ENCODE results near the gene CD8B.
"Not testable (repeated sequence)": the region's sequence is repeated elsewhere in the genome, so short reads cannot be mapped to it uniquely, and the experiment has no call there.

The CD8B gene

GRCh38 chr2:86860573-86860972 lies 1.1 kb downstream of the CD8B start:
- not testable (repeated sequence) for H3K4me2 ChIP-seq (ENCODE audit: low read length); H2BK15ac ChIP-seq (replicated peaks; ENCODE audit: low read depth); H3K27ac ChIP-seq (ENCODE audit: low read depth, low read length); H3K27me3 ChIP-seq (ENCODE audit: insufficient read depth, low read length, poor library complexity); H3K18ac ChIP-seq (ENCODE audit: low read length); H2BK5ac ChIP-seq (ENCODE audit: low read length); H3K4me1 ChIP-seq (ENCODE audit: control insufficient read depth, low read depth, low read length); DNase-seq; H3K56ac ChIP-seq (ENCODE audit: low read length); H3K79me2 ChIP-seq (ENCODE audit: control insufficient read depth, insufficient read depth, low read length); H3K9ac ChIP-seq (ENCODE audit: low read length); H3K4ac ChIP-seq (ENCODE audit: low read depth, low read length); H2BK120ac ChIP-seq (ENCODE audit: low read depth, low read length); H4K5ac ChIP-seq (ENCODE audit: low read length); H3K23ac ChIP-seq (ENCODE audit: low read length); H3K36me3 ChIP-seq (ENCODE audit: control insufficient read depth, insufficient read depth, low read length); H3K4me3 ChIP-seq (ENCODE audit: low read length); H3K79me1 ChIP-seq (ENCODE audit: low read length); H2AK5ac ChIP-seq (ENCODE audit: low read length); H4K8ac ChIP-seq (ENCODE audit: low read depth, low read length)
- WGBS (ENCODE audit: extremely low coverage, insufficient coverage, low lambda C conversion rate): no CpG with 5 or more reads among the region's 8 CpGs

DNA sequence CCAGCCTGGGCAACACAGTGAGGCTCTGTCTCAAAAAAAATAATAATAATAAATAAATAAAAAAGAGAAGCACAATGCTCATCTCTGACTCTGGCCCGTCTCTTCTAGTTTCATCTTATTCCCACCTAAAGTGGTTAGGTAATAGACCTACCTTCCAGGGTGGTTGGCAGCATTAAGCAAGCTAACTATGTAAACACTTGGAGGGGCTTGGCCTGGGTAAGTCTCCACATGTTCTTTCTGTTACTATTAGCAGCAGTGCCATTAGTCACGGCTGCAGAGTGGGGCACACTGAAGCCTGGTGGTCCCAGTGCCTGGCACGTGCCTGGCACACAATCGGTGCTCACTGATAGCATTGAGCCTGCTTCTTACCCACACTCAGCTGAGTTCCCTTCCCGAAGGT lies 4.0 kb downstream of the CD8B start:
- H3K56ac ChIP-seq (ENCODE audit: low read length); H3K27ac ChIP-seq (ENCODE audit: low read depth, low read length); H3K23ac ChIP-seq (ENCODE audit: low read length); H3K36me3 ChIP-seq (ENCODE audit: control insufficient read depth, insufficient read depth, low read length); H2BK5ac ChIP-seq (ENCODE audit: low read length); H2BK15ac ChIP-seq (replicated peaks; ENCODE audit: low read depth); H3K9ac ChIP-seq (ENCODE audit: low read length); H3K27me3 ChIP-seq (ENCODE audit: insufficient read depth, low read length, poor library complexity); DNase-seq; H3K79me2 ChIP-seq (ENCODE audit: control insufficient read depth, insufficient read depth, low read length); H3K4me2 ChIP-seq (ENCODE audit: low read length); H3K4ac ChIP-seq (ENCODE audit: low read depth, low read length); H3K4me1 ChIP-seq (ENCODE audit: control insufficient read depth, low read depth, low read length); H4K5ac ChIP-seq (ENCODE audit: low read length); H4K8ac ChIP-seq (ENCODE audit: low read depth, low read length); H2BK120ac ChIP-seq (ENCODE audit: low read depth, low read length); H3K4me3 ChIP-seq (ENCODE audit: low read length); H3K79me1 ChIP-seq (ENCODE audit: low read length); H3K18ac ChIP-seq (ENCODE audit: low read length); H2AK5ac ChIP-seq (ENCODE audit: low read length): not testable (repeated sequence)
- no CpG with 5 or more reads among the region's 5 CpGs for WGBS (ENCODE audit: extremely low coverage, insufficient coverage, low lambda C conversion rate)

GRCh38 chr2:86856498-86856897 lies 5.2 kb downstream of the CD8B start:
- no CpG with 5 or more reads among the region's 4 CpGs for WGBS (ENCODE audit: extremely low coverage, insufficient coverage, low lambda C conversion rate)
- H3K56ac ChIP-seq (ENCODE audit: low read length); H2BK5ac ChIP-seq (ENCODE audit: low read length): not testable (repeated sequence)

GRCh38 chr2:86855981-86856380 lies 5.7 kb downstream of the CD8B start:
- WGBS (ENCODE audit: extremely low coverage, insufficient coverage, low lambda C conversion rate): no CpG with 5 or more reads among the region's 6 CpGs
- H2BK15ac ChIP-seq (replicated peaks; ENCODE audit: low read depth); H3K79me1 ChIP-seq (ENCODE audit: low read length); H2AK5ac ChIP-seq (ENCODE audit: low read length); H3K23ac ChIP-seq (ENCODE audit: low read length); H3K4me3 ChIP-seq (ENCODE audit: low read length); H3K36me3 ChIP-seq (ENCODE audit: control insufficient read depth, insufficient read depth, low read length); H3K27ac ChIP-seq (ENCODE audit: low read depth, low read length); H3K4me2 ChIP-seq (ENCODE audit: low read length); H2BK120ac ChIP-seq (ENCODE audit: low read depth, low read length); H3K56ac ChIP-seq (ENCODE audit: low read length); H3K9ac ChIP-seq (ENCODE audit: low read length); H3K27me3 ChIP-seq (ENCODE audit: insufficient read depth, low read length, poor library complexity); H3K4me1 ChIP-seq (ENCODE audit: control insufficient read depth, low read depth, low read length); H3K18ac ChIP-seq (ENCODE audit: low read length); H3K79me2 ChIP-seq (ENCODE audit: control insufficient read depth, insufficient read depth, low read length); H4K8ac ChIP-seq (ENCODE audit: low read depth, low read length); H2BK5ac ChIP-seq (ENCODE audit: low read length); H3K4ac ChIP-seq (ENCODE audit: low read depth, low read length); H4K5ac ChIP-seq (ENCODE audit: low read length): not testable (repeated sequence)
- peak; percentile 70 for DNase-seq

More at GRCh38 chr2:86856498-86856897, 5.2 kb downstream of the CD8B start:
- H2AK5ac ChIP-seq (ENCODE audit: low read length); H4K8ac ChIP-seq (ENCODE audit: low read depth, low read length); H3K27ac ChIP-seq (ENCODE audit: low read depth, low read length); H3K4me2 ChIP-seq (ENCODE audit: low read length); H3K23ac ChIP-seq (ENCODE audit: low read length); H3K18ac ChIP-seq (ENCODE audit: low read length); H2BK120ac ChIP-seq (ENCODE audit: low read depth, low read length); H3K79me2 ChIP-seq (ENCODE audit: control insufficient read depth, insufficient read depth, low read length); H2BK15ac ChIP-seq (replicated peaks; ENCODE audit: low read depth); H3K36me3 ChIP-seq (ENCODE audit: control insufficient read depth, insufficient read depth, low read length); H3K27me3 ChIP-seq (ENCODE audit: insufficient read depth, low read length, poor library complexity); H3K79me1 ChIP-seq (ENCODE audit: low read length); H3K4me3 ChIP-seq (ENCODE audit: low read length); H4K5ac ChIP-seq (ENCODE audit: low read length); H3K9ac ChIP-seq (ENCODE audit: low read length); H3K4me1 ChIP-seq (ENCODE audit: control insufficient read depth, low read depth, low read length); DNase-seq; H3K4ac ChIP-seq (ENCODE audit: low read depth, low read length): not testable (repeated sequence)

GRCh38 chr2:86851581-86851980 lies 10.1 kb downstream of the CD8B start:
- not testable (repeated sequence) for H3K27ac ChIP-seq (ENCODE audit: low read depth, low read length); H3K4me1 ChIP-seq (ENCODE audit: control insufficient read depth, low read depth, low read length); H3K4ac ChIP-seq (ENCODE audit: low read depth, low read length); H3K36me3 ChIP-seq (ENCODE audit: control insufficient read depth, insufficient read depth, low read length); H3K79me2 ChIP-seq (ENCODE audit: control insufficient read depth, insufficient read depth, low read length); H2AK5ac ChIP-seq (ENCODE audit: low read length); H3K18ac ChIP-seq (ENCODE audit: low read length); DNase-seq; H2BK15ac ChIP-seq (replicated peaks; ENCODE audit: low read depth); H4K5ac ChIP-seq (ENCODE audit: low read length); H2BK5ac ChIP-seq (ENCODE audit: low read length); H4K8ac ChIP-seq (ENCODE audit: low read depth, low read length); H2BK120ac ChIP-seq (ENCODE audit: low read depth, low read length); H3K56ac ChIP-seq (ENCODE audit: low read length); H3K23ac ChIP-seq (ENCODE audit: low read length); H3K9ac ChIP-seq (ENCODE audit: low read length); H3K27me3 ChIP-seq (ENCODE audit: insufficient read depth, low read length, poor library complexity); H3K4me3 ChIP-seq (ENCODE audit: low read length); H3K79me1 ChIP-seq (ENCODE audit: low read length); H3K4me2 ChIP-seq (ENCODE audit: low read length)
- WGBS (ENCODE audit: extremely low coverage, insufficient coverage, low lambda C conversion rate): no CpG with 5 or more reads among the region's 4 CpGs

DNA sequence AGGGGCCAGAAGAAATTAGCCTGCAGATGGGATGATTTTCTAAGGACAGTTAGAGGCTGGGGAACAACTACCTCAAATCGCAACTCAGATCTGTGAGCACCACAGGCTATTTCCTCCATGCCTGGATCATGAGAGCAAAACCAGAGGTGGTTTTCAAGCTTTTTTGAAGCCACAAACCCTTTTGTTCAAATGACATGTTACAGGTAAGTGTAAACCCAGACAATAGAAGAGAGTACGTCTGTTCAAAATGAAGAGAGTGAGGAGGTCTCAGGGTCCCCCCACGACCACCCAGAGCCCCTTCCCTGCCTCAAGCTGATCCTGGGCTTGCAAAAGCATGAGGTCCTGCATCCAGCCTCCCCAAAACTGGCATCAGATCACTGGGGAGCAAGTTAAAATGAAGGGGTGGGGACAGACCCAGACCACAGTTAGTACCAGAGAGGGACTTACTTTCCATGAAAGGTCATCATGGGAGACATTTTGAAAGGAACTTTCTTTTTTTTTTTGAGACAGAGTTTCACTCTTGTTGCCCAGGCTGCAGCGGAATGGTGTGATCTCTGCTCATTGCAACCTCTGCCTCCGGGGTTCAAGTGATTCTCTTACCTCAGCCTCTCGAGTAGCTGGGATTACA lies 19.0 kb downstream of the CD8B start:
- not testable (repeated sequence) for H2BK5ac ChIP-seq (ENCODE audit: low read length); H2BK15ac ChIP-seq (replicated peaks; ENCODE audit: low read depth); H3K4me3 ChIP-seq (ENCODE audit: low read length); H3K4ac ChIP-seq (ENCODE audit: low read depth, low read length); H4K8ac ChIP-seq (ENCODE audit: low read depth, low read length); H3K9ac ChIP-seq (ENCODE audit: low read length); H3K18ac ChIP-seq (ENCODE audit: low read length); H2BK120ac ChIP-seq (ENCODE audit: low read depth, low read length); H3K4me1 ChIP-seq (ENCODE audit: control insufficient read depth, low read depth, low read length); H3K36me3 ChIP-seq (ENCODE audit: control insufficient read depth, insufficient read depth, low read length); H3K79me1 ChIP-seq (ENCODE audit: low read length); H3K4me2 ChIP-seq (ENCODE audit: low read length); H3K27me3 ChIP-seq (ENCODE audit: insufficient read depth, low read length, poor library complexity); H3K27ac ChIP-seq (ENCODE audit: low read depth, low read length); H3K79me2 ChIP-seq (ENCODE audit: control insufficient read depth, insufficient read depth, low read length); DNase-seq; H4K5ac ChIP-seq (ENCODE audit: low read length); H3K23ac ChIP-seq (ENCODE audit: low read length); H3K56ac ChIP-seq (ENCODE audit: low read length); H2AK5ac ChIP-seq (ENCODE audit: low read length)
- no CpG with 5 or more reads among the region's 6 CpGs for WGBS (ENCODE audit: extremely low coverage, insufficient coverage, low lambda C conversion rate)
